WTC11 (cell line): ENCODE measurements around the gene GNS. TPM values are rescaled to one million over a fixed set of nuclear protein-coding genes. Genes with fewer than 3 reads are reported as not detected.

Experiments used
- ATAC-seq: fragments of 200-7000 bp; cut with Tn5 transposase; 2 replicates; pipeline ENCODE4 v1.10.0; 2021; ENCODE audit warnings: mild to moderate bottlenecking, moderate library complexity
- CTCF ChIA-PET: fragments of 300-600 bp; sonication (Branson Sonifier 250); formaldehyde crosslinking; loops from one replicate; lab custom pipeline; 2021; ENCODE audit warnings: antibody characterized with exemption; lab: Charles Lee
- POLR2A ChIA-PET: fragments of 350-600 bp; sonication (Branson Sonifier 250); formaldehyde crosslinking; loops from one replicate; lab custom pipeline; 2021; ENCODE audit warnings: antibody characterized with exemption; lab: Charles Lee
- DNase-seq: peaks from one replicate; pipeline ENCODE4 v3.0.0; 2021; ENCODE audit warnings: low spot score
- H3K27ac Mint-ChIP-seq: 2 replicates; pipeline ENCODE4 v1.8.0; 2021; ENCODE audit warnings: mixed read lengths
- H3K27me3 Mint-ChIP-seq: 2 replicates; pipeline ENCODE4 v1.8.0; 2021; ENCODE audit warnings: low read depth, mild to moderate bottlenecking, moderate library complexity, mixed read lengths
- H3K36me3 Mint-ChIP-seq: 2 replicates; pipeline ENCODE4 v1.8.0; 2021; ENCODE audit warnings: mixed read lengths
- H3K4me1 Mint-ChIP-seq: 2 replicates; pipeline ENCODE4 v1.8.0; 2022; ENCODE audit warnings: mixed read lengths
- H3K4me3 Mint-ChIP-seq: 2 replicates; pipeline ENCODE4 v1.8.0; 2021; ENCODE audit warnings: mild to moderate bottlenecking, moderate library complexity, mixed read lengths
- H3K9me3 Mint-ChIP-seq: 2 replicates; pipeline ENCODE4 v1.8.0; 2021; ENCODE audit warnings: mixed read lengths
- AFF4 ChIP-seq: sonication (generic); formaldehyde crosslinking; IDR thresholded peaks from 2 replicates; pipeline ENCODE4 v1.8.1; 2023; ENCODE audit warnings: mild to moderate bottlenecking, missing genetic modification reagents, borderline replicate concordance
- ATF2 ChIP-seq: sonication (generic); formaldehyde crosslinking; IDR thresholded peaks from 2 replicates; pipeline ENCODE4 v1.8.1; 2022; ENCODE audit warnings: low read depth, missing genetic modification reagents, borderline replicate concordance
- CREM ChIP-seq: sonication (generic); formaldehyde crosslinking; IDR thresholded peaks from 2 replicates; pipeline ENCODE4 v1.8.1; 2022; ENCODE audit warnings: mild to moderate bottlenecking, missing genetic modification reagents, moderate library complexity
- GABPB1 ChIP-seq: sonication (generic); formaldehyde crosslinking; IDR thresholded peaks from 2 replicates; pipeline ENCODE4 v1.8.1; 2023; ENCODE audit warnings: mild to moderate bottlenecking, missing genetic modification reagents
- GRHL2 ChIP-seq: fragments of 250-450 bp; sonication (Bioruptor Pico); IDR thresholded peaks from 2 replicates; pipeline ENCODE4 v1.8.0; 2022; ENCODE audit warnings: mild to moderate bottlenecking, moderate library complexity; ENCODE audit not compliant: insufficient replicate concordance, severe bottlenecking
- HMGA2 ChIP-seq: fragments of 250-450 bp; sonication (Bioruptor Pico); IDR thresholded peaks from 2 replicates; pipeline ENCODE4 v1.4.0; 2021; ENCODE audit warnings: mild to moderate bottlenecking, moderate library complexity
- IRF1 ChIP-seq: sonication (generic); formaldehyde crosslinking; IDR thresholded peaks from 2 replicates; pipeline ENCODE4 v1.8.0; 2023; ENCODE audit warnings: missing genetic modification reagents
- JUN ChIP-seq: sonication (generic); formaldehyde crosslinking; IDR thresholded peaks from 2 replicates; pipeline ENCODE4 v1.8.0; 2023; ENCODE audit warnings: mild to moderate bottlenecking, missing genetic modification reagents
- KAT7 ChIP-seq: sonication (generic); formaldehyde crosslinking; IDR thresholded peaks from 2 replicates; pipeline ENCODE4 v1.8.1; 2023; ENCODE audit warnings: missing genetic modification reagents, mild to moderate bottlenecking, borderline replicate concordance
- MAX ChIP-seq: sonication (generic); formaldehyde crosslinking; IDR thresholded peaks from 2 replicates; pipeline ENCODE4 v1.8.0; 2022; ENCODE audit warnings: mild to moderate bottlenecking, missing genetic modification reagents
- MLX ChIP-seq: sonication (generic); formaldehyde crosslinking; IDR thresholded peaks from 2 replicates; pipeline ENCODE4 v1.8.1; 2023; ENCODE audit warnings: mild to moderate bottlenecking, missing genetic modification reagents, moderate library complexity
- MYBL2 ChIP-seq: sonication (generic); formaldehyde crosslinking; IDR thresholded peaks from 2 replicates; pipeline ENCODE4 v1.8.1; 2023; ENCODE audit warnings: mild to moderate bottlenecking, moderate library complexity, missing genetic modification reagents
- NFATC4 ChIP-seq: fragments of 250-450 bp; sonication (Bioruptor Pico); IDR thresholded peaks from 2 replicates; pipeline ENCODE4 v1.9.0; 2021; ENCODE audit warnings: mild to moderate bottlenecking
- NFE2L1 ChIP-seq: sonication (generic); formaldehyde crosslinking; IDR thresholded peaks from 2 replicates; pipeline ENCODE4 v1.8.1; 2023; ENCODE audit warnings: missing genetic modification reagents
- NR1H2 ChIP-seq: sonication (generic); formaldehyde crosslinking; IDR thresholded peaks from 2 replicates; pipeline ENCODE4 v1.9.0; 2021; ENCODE audit warnings: mild to moderate bottlenecking, moderate library complexity, missing genetic modification reagents
- NR2C2 ChIP-seq: sonication (generic); formaldehyde crosslinking; IDR thresholded peaks from 2 replicates; pipeline ENCODE4 v1.8.0; 2022; ENCODE audit warnings: mild to moderate bottlenecking, missing genetic modification reagents
- RELA ChIP-seq: sonication (generic); formaldehyde crosslinking; IDR thresholded peaks from 2 replicates; pipeline ENCODE4 v1.8.1; 2022; ENCODE audit warnings: missing genetic modification reagents, mild to moderate bottlenecking, borderline replicate concordance
- SMAD4 ChIP-seq: sonication (generic); formaldehyde crosslinking; IDR thresholded peaks from 2 replicates; pipeline ENCODE4 v1.8.0; 2022; ENCODE audit warnings: mild to moderate bottlenecking, missing genetic modification reagents
- SP1 ChIP-seq: sonication (generic); formaldehyde crosslinking; conservative IDR thresholded peaks from 2 replicates; pipeline ENCODE4 v1.8.1; 2022; ENCODE audit warnings: missing genetic modification reagents
- TCF7 ChIP-seq: sonication (generic); formaldehyde crosslinking; IDR thresholded peaks from 2 replicates; pipeline ENCODE4 v1.8.0; 2022; ENCODE audit warnings: mild to moderate bottlenecking, low read depth, missing genetic modification reagents, moderate library complexity
- TEAD1 ChIP-seq: sonication (generic); formaldehyde crosslinking; IDR thresholded peaks from 2 replicates; pipeline ENCODE4 v1.8.0; 2022; ENCODE audit warnings: mild to moderate bottlenecking, missing genetic modification reagents
- TEAD4 ChIP-seq: sonication (generic); formaldehyde crosslinking; IDR thresholded peaks from 2 replicates; pipeline ENCODE4 v1.8.0; 2022; ENCODE audit warnings: mild to moderate bottlenecking, missing genetic modification reagents
- USF1 ChIP-seq: sonication (generic); formaldehyde crosslinking; IDR thresholded peaks from 2 replicates; pipeline ENCODE4 v1.8.0; 2022; ENCODE audit warnings: mild to moderate bottlenecking, missing genetic modification reagents
- ZNF121 ChIP-seq: sonication (generic); formaldehyde crosslinking; IDR thresholded peaks from 2 replicates; pipeline ENCODE4 v1.8.0; 2023; ENCODE audit warnings: missing genetic modification reagents
- ZNF138 ChIP-seq: sonication (generic); formaldehyde crosslinking; conservative IDR thresholded peaks from 2 replicates; pipeline ENCODE4 v1.8.1; 2022; ENCODE audit warnings: mild to moderate bottlenecking, moderate library complexity, missing genetic modification reagents
- ZNF416 ChIP-seq: fragments of 250-450 bp; sonication (Bioruptor Pico); IDR thresholded peaks from 2 replicates; pipeline ENCODE4 v1.9.0; 2021; ENCODE audit warnings: mild to moderate bottlenecking, inconsistent platforms
- ZNF512 ChIP-seq: sonication (generic); formaldehyde crosslinking; IDR thresholded peaks from 2 replicates; pipeline ENCODE4 v1.8.1; 2022; ENCODE audit warnings: missing genetic modification reagents, borderline replicate concordance
- ZNF671 ChIP-seq: fragments of 250-450 bp; sonication (Bioruptor Pico); IDR thresholded peaks from 2 replicates; pipeline ENCODE4 v1.8.0; 2021; ENCODE audit warnings: mild to moderate bottlenecking
- total RNA-seq: library from RNA; stranded (reverse); gene quantifications from 3 replicates; pipeline ENCODE4 v1.2.3, GENCODE V29; 2021

The GNS gene
- total RNA-seq, 1 experiment from 2014 or later, result 24.7 TPM

GRCh38 chr12:64730588-64730969 is 28.6 kb downstream of the GNS start:
- ChIA-PET CTCF (no interaction called here), POLR2A (no interaction called here)
- TF ChIP-seq CREM (CRISPR knock-in tag) (no peak), MYBL2 (CRISPR knock-in tag) (no peak), GRHL2 (CRISPR knock-in tag) (no peak), HMGA2 (no peak), TCF7 (CRISPR knock-in tag) (no peak), AFF4 (no peak), ZNF671 (no peak), NR2C2 (CRISPR knock-in tag) (no peak), TEAD1 (no peak), MLX (CRISPR knock-in tag) (no peak), IRF1 (CRISPR knock-in tag) (no peak), NFATC4 (CRISPR knock-in tag) (no peak), NFE2L1 (no peak), RELA (no peak), ZNF512 (no peak), GABPB1 (CRISPR knock-in tag) (no peak), TEAD4 (no peak), SP1 (CRISPR knock-in tag) (no peak), ATF2 (CRISPR knock-in tag) (no peak)
- peaks cover 31% of the 10 kb centered on the region for H3K36me3 Mint-ChIP-seq
- H3K4me1 Mint-ChIP-seq, result no peaks in the 10 kb centered on the region
- no peak for ATAC-seq
- no peak overlapping the region; the same call in 1 of the 2 replicates for H3K27ac Mint-ChIP-seq
- H3K4me3 Mint-ChIP-seq, result no peak overlapping the region
- no peaks in the 10 kb centered on the region for H3K27me3 Mint-ChIP-seq
- DNase-seq, result no peak
- H3K9me3 Mint-ChIP-seq, result no peaks in the 10 kb centered on the region

- ChIA-PET POLR2A (no interaction called here), CTCF (no interaction called here)
- no peak for ATAC-seq
- Mint-ChIP-seq H3K4me3 (no peak overlapping the region), H3K36me3 (peaks cover 31% of the 10 kb centered on the region), H3K27ac (no peak overlapping the region), H3K27me3 (no peaks in the 10 kb centered on the region), H3K4me1 (no peaks in the 10 kb centered on the region), H3K9me3 (no peaks in the 10 kb centered on the region)
- DNase-seq, result no peak
- no peak for TF ChIP-seq IRF1 (CRISPR knock-in tag)
- no peak for TF ChIP-seq USF1 (CRISPR knock-in tag)
- no peak for TF ChIP-seq NR1H2 (CRISPR knock-in tag)
- TF ChIP-seq ZNF138 (CRISPR knock-in tag), result no peak
- no peak for TF ChIP-seq NFATC4 (CRISPR knock-in tag)
- no peak for TF ChIP-seq KAT7 (CRISPR knock-in tag)
- TF ChIP-seq ZNF416, result no peak
- TF ChIP-seq ZNF671, result no peak
- no peak for TF ChIP-seq MAX (CRISPR knock-in tag)
- TF ChIP-seq RELA, result no peak
- TF ChIP-seq SMAD4, result no peak
- no peak for TF ChIP-seq ZNF121
- TF ChIP-seq JUN (CRISPR knock-in tag), result no peak
Observed at GRCh38 chr12:64729909-64730587, 29.2 kb downstream of the GNS start.
